GM21526 (cell line): Measurements from ENCODE around the gene F2RL2.
A peak's percentile ranks its signal among the peaks of the same experiment; 100 is the strongest.

Source experiments
- ATAC-seq: cut with Tn5 transposase; IDR thresholded peaks from one replicate; pipeline ENCODE4 v1.9.1; 2021; ENCODE audit warnings: moderate library complexity; ENCODE audit not compliant: unreplicated experiment, low FRiP score

The F2RL2 gene

GRCh38 chr5:76590027-76590426 is 33.2 kb downstream of the F2RL2 start:
- peak; percentile 97 for ATAC-seq

GRCh38 chr5:76586531-76586930 is 36.7 kb downstream of the F2RL2 start:
- ATAC-seq, result no peak

- ATAC-seq, result no peak
Observed at GRCh38 chr5:76585783-76586217, 37.4 kb downstream of the F2RL2 start.

GRCh38 chr5:76583163-76584047 is 39.8 kb downstream of the F2RL2 start:
- no peak for ATAC-seq

- peak; percentile 82 for ATAC-seq
Observed at GRCh38 chr5:76582230-76583162, 40.7 kb downstream of the F2RL2 start.

GRCh38 chr5:76580981-76581380 is 42.2 kb downstream of the F2RL2 start:
- no peak for ATAC-seq

GRCh38 chr5:76579166-76579937 is 43.9 kb downstream of the F2RL2 start:
- ATAC-seq, result no peak

GRCh38 chr5:76576996-76577395 is 46.2 kb downstream of the F2RL2 start:
- no peak for ATAC-seq

- ATAC-seq, result no peak
Observed at GRCh38 chr5:76576450-76576849, 46.8 kb downstream of the F2RL2 start.

- no peak for ATAC-seq
Observed at GRCh38 chr5:76571559-76571958, 51.6 kb downstream of the F2RL2 start.

- no peak for ATAC-seq
Observed at GRCh38 chr5:76570153-76570552, 53.0 kb downstream of the F2RL2 start.
